ENCODE measurements around the gene PTX3. TPM values are rescaled to one million over a fixed set of nuclear protein-coding genes. Genes with fewer than 3 reads are reported as not detected.

Gene PTX3
- total RNA-seq, 3 donors from 2014 or later, result 0.38 to 3.7 (median 1.1) TPM

GRCh38 chr3:157491136-157491535, 54.5 kb downstream of the PTX3 start:
- Histone ChIP-seq H3K36me3 (ENCODE audit: low read depth) (no peaks in the 10 kb centered on the region), H3K4me3 (no peak overlapping the region), H3K9me3 (no peaks in the 10 kb centered on the region), H3K4me1 (ENCODE audit: low read depth) (no peaks in the 10 kb centered on the region)
- ATAC-seq, result no peak
- TF ChIP-seq CTCF (IDR thresholded peaks at IDR 0.05), result no peak
- intact Hi-C loops (cut with DNase I, micrococcal nuclease), result loop anchor here in 1 of 2 donors (10.0 kb wide), 1 partner anchor 286 kb away; no protein-coding TSS in a partner anchor
- no peak for DNase-seq

Other genes with a start within 250 kb of the PTX3 start
- gene VEPH1, start 66.6 kb downstream of the PTX3 start, total RNA-seq, result 1 to 10 TPM; 1.5 to 6.3 (median 4.8) TPM

Data from mucosa of descending colon (tissue), 3 donors.